HepG2 (cell line): ENCODE measurements around the gene FSD2. TPM values are rescaled to one million over a fixed set of nuclear protein-coding genes. Genes with fewer than 3 reads are reported as not detected.

ENCODE experiments used
- ARNT2 ChIP-seq: sonication (generic); formaldehyde crosslinking; IDR thresholded peaks from 2 replicates; pipeline ENCODE4 v1.8.0; 2022; ENCODE audit warnings: mild to moderate bottlenecking, low read depth, missing genetic modification reagents, moderate library complexity
- ASH2L ChIP-seq: fragments of 300-600, 200-600 bp; sonication (generic); IDR thresholded peaks from 2 replicates; pipeline ENCODE4 v1.7.0; 2017; ENCODE audit warnings: low read depth, mild to moderate bottlenecking, moderate library complexity, mixed read lengths, low read length; ENCODE audit not compliant: insufficient read length
- CTCF ChIP-seq: sonication (generic); formaldehyde crosslinking; IDR thresholded peaks from 2 replicates; pipeline ENCODE4 v1.5.0; 2020; ENCODE audit warnings: mild to moderate bottlenecking, missing genetic modification reagents, moderate library complexity
- ELF3 ChIP-seq: IDR thresholded peaks from 2 replicates; pipeline ENCODE4 v1.6.1; 2016; ENCODE audit warnings: missing genetic modification reagents, missing compliant biosample characterization
- GABPA ChIP-seq, 2 experiments: IDR thresholded peaks; 2 replicates each; pipeline ENCODE4 v1.6.1; 2011 to 2016; ENCODE audit warnings: low read depth in 2 of 2, low read length in 1 of 2, missing biosample characterization in 1 of 2, missing genetic modification characterization in 1 of 2
- GATAD1 ChIP-seq: IDR thresholded peaks from 2 replicates; pipeline ENCODE4 v1.6.1; 2016; ENCODE audit warnings: missing genetic modification reagents, missing compliant biosample characterization
- IRF2 ChIP-seq: IDR thresholded peaks from 2 replicates; pipeline ENCODE4 v1.6.1; 2018; ENCODE audit warnings: missing genetic modification reagents, missing compliant biosample characterization
- KAT8 ChIP-seq: IDR thresholded peaks from 2 replicates; pipeline ENCODE4 v1.6.1; 2016; ENCODE audit warnings: missing genetic modification reagents, missing compliant biosample characterization
- KMT2B ChIP-seq: IDR thresholded peaks from 2 replicates; pipeline ENCODE4 v1.6.1; 2016; ENCODE audit warnings: missing genetic modification reagents, missing compliant biosample characterization
- MBNL3 ChIP-seq: fragments of 250-450 bp; sonication (Bioruptor Pico); conservative IDR thresholded peaks from 2 replicates; pipeline ENCODE4 v1.8.0; 2022; ENCODE audit warnings: mild to moderate bottlenecking, inconsistent platforms
- SP4 ChIP-seq: sonication (generic); formaldehyde crosslinking; IDR thresholded peaks from 2 replicates; pipeline ENCODE4 v1.8.1; 2023; ENCODE audit warnings: mild to moderate bottlenecking, missing genetic modification reagents
- TBX2 ChIP-seq: sonication (generic); formaldehyde crosslinking; IDR thresholded peaks from 2 replicates; pipeline ENCODE4 v1.5.0; 2020; ENCODE audit warnings: missing genetic modification reagents, mild to moderate bottlenecking, borderline replicate concordance
- THAP11 ChIP-seq: IDR thresholded peaks from 2 replicates; pipeline ENCODE4 v1.6.1; 2016; ENCODE audit warnings: missing biosample characterization, missing genetic modification reagents
- ZBTB26 ChIP-seq: IDR thresholded peaks from 2 replicates; pipeline ENCODE4 v1.6.1; 2016; ENCODE audit warnings: missing compliant biosample characterization, missing genetic modification reagents, borderline replicate concordance
- ZBTB38 ChIP-seq: sonication (generic); formaldehyde crosslinking; IDR thresholded peaks from 2 replicates; pipeline ENCODE4 v1.5.1; 2020; ENCODE audit warnings: mild to moderate bottlenecking, missing genetic modification reagents
- ZC3H13 ChIP-seq: sonication (generic); formaldehyde crosslinking; IDR thresholded peaks from 2 replicates; pipeline ENCODE4 v1.8.1; 2023; ENCODE audit warnings: mild to moderate bottlenecking, missing genetic modification reagents, moderate library complexity
- ZFX ChIP-seq: sonication (generic); formaldehyde crosslinking; IDR thresholded peaks from 2 replicates; pipeline ENCODE4 v1.4.0; 2020; ENCODE audit warnings: mild to moderate bottlenecking, low read depth, missing genetic modification reagents, moderate library complexity
- ZMAT5 ChIP-seq: sonication (generic); formaldehyde crosslinking; IDR thresholded peaks from 2 replicates; pipeline ENCODE4 v1.5.0; 2020; ENCODE audit warnings: mild to moderate bottlenecking, low read depth, missing genetic modification reagents, borderline replicate concordance
- ZNF224 ChIP-seq: sonication (generic); formaldehyde crosslinking; IDR thresholded peaks from 2 replicates; pipeline ENCODE4 v1.5.0; 2020; ENCODE audit warnings: mild to moderate bottlenecking, missing genetic modification reagents
- ZNF574 ChIP-seq: sonication (generic); formaldehyde crosslinking; IDR thresholded peaks from 2 replicates; pipeline ENCODE4 v1.4.0; 2020; ENCODE audit warnings: missing genetic modification reagents
- ZNF614 ChIP-seq: IDR thresholded peaks from 2 replicates; pipeline ENCODE4 v1.6.1; 2018; ENCODE audit warnings: missing biosample characterization, missing genetic modification reagents, inconsistent platforms, borderline replicate concordance
- ZNF724P ChIP-seq: sonication (generic); formaldehyde crosslinking; IDR thresholded peaks from 2 replicates; pipeline ENCODE4 v1.8.0; 2022; ENCODE audit warnings: missing genetic modification reagents, borderline replicate concordance
- ZSCAN20 ChIP-seq: sonication (generic); formaldehyde crosslinking; IDR thresholded peaks from 2 replicates; pipeline ENCODE4 v1.4.0; 2020; ENCODE audit warnings: missing genetic modification reagents, mild to moderate bottlenecking, borderline replicate concordance
- polyA plus RNA-seq, 8 experiments: library from polyadenylated mRNA; depleted of rRNA in 3 of 8; stranded (reverse) in 7 of 8; unstranded in 1 of 8; fragments of >200 nt; fragmentation: Illumina TruSeq in 4 of 8; extraction: Trizol in 4 of 8; gene quantifications; 2 replicates each; pipeline versions ENCODE4 v1.2.1 to v1.2.3, GENCODE V29; 2011 to 2016; ENCODE audit warnings: low read depth in 4 of 8, missing spikeins in 1 of 8, mixed read lengths in 1 of 8; ENCODE audit not compliant: insufficient read depth in 1 of 8
- total RNA-seq, 5 experiments: library from RNA; depleted of rRNA; stranded (reverse); fragments of >200 nt; fragmentation: Illumina TruSeq; extraction: Trizol; gene quantifications; 2 replicates each; pipeline ENCODE4 v1.2.3, GENCODE V29; 2016; ENCODE audit warnings: low read depth in 1 of 5

Gene FSD2
- total and polyA plus RNA-seq, 2 of the 13 experiments (the other 11 are each of a cell fraction or from before 2014, with no cell fraction given) = not detected

GRCh38 chr15:82849556-82850512 is 44.0 kb upstream of the FSD2 start (continued):
- TF ChIP-seq CTCF (CRISPR knock-in tag) (peak; percentile 88), ZNF574 (CRISPR knock-in tag) (peak; percentile 39), ZSCAN20 (CRISPR knock-in tag) (no peak), KMT2B (0 out of 2 replicates have a peak, but pooled peaks have one; percentile 45), ZFX (peak; percentile 20; the same call in 1 of the 2 replicates), ASH2L (no peak), ELF3 (CRISPR knock-in tag) (peak; percentile 73), ZBTB38 (CRISPR knock-in tag) (peak; percentile 92), KAT8 (CRISPR knock-in tag) (peak; percentile 42; the same call in 1 of the 2 replicates), GABPA (IDR thresholded peaks at IDR 0.05; ENCODE audit: low read depth, low read length) (no peak), GABPA (CRISPR knock-in tag; IDR thresholded peaks at IDR 0.05; ENCODE audit: low read depth) (peak; percentile 78), ZNF724P (no peak), THAP11 (CRISPR knock-in tag) (peak; percentile 22; the same call in 1 of the 2 replicates), ZNF224 (CRISPR knock-in tag) (no peak), GATAD1 (peak; percentile 60; the same call in 1 of the 2 replicates), IRF2 (CRISPR knock-in tag) (peak; percentile 31; the same call in 1 of the 2 replicates), MBNL3 (CRISPR knock-in tag) (no peak), TBX2 (CRISPR knock-in tag) (peak; percentile 39; the same call in 1 of the 2 replicates), ZMAT5 (CRISPR knock-in tag) (no peak), ZC3H13 (CRISPR knock-in tag) (no peak), ZBTB26 (no peak), SP4 (CRISPR knock-in tag) (peak; percentile 38; the same call in 1 of the 2 replicates), ZNF614 (CRISPR knock-in tag) (peak; percentile 54; the same call in 1 of the 2 replicates), ARNT2 (no peak)
